Mononuclear cell (primary cell): ENCODE data around the gene ACE. TPM values are rescaled to one million over a fixed set of nuclear protein-coding genes. Genes with fewer than 3 reads are reported as not detected.
"Not testable (repeated sequence)": the region's sequence is repeated elsewhere in the genome, so short reads cannot be mapped to it uniquely, and the experiment has no call there.

ENCODE experiments used
- H3K27me3 ChIP-seq: 2 replicates; pipeline ENCODE4 v1.6.0; 2011; ENCODE audit warnings: low read length, control low read depth; ENCODE audit not compliant: insufficient read depth
- H3K4me1 ChIP-seq: 2 replicates; pipeline ENCODE4 v1.5.1; 2011; ENCODE audit warnings: mild to moderate bottlenecking, low read length, control low read depth; ENCODE audit not compliant: insufficient read depth
- H3K4me3 ChIP-seq: 2 replicates; pipeline ENCODE4 v1.5.1; 2011; ENCODE audit warnings: mild to moderate bottlenecking, low read length, moderate library complexity
- H3K9me3 ChIP-seq: 2 replicates; pipeline ENCODE4 v1.5.1; 2011; ENCODE audit warnings: low read depth, mild to moderate bottlenecking, control low read depth, low read length
- total RNA-seq: library from RNA; depleted of rRNA; stranded (reverse); fragments of >200 nt; gene quantifications from one replicate; pipeline ENCODE4 v1.2.3, GENCODE V29; 2012

The ACE gene
- total RNA-seq, 1 donor = 1.3 TPM

- no peaks in the 10 kb centered on the region for H3K9me3 ChIP-seq
- no peak overlapping the region for H3K4me3 ChIP-seq
- H3K4me1 ChIP-seq = peaks cover 14% of the 10 kb centered on the region
- no peaks in the 10 kb centered on the region for H3K27me3 ChIP-seq
These were observed 24.6 kb upstream of the ACE start for GRCh38 chr17:63452046-63452961.

- Histone ChIP-seq H3K4me1 (peaks cover 6% of the 10 kb centered on the region), H3K4me3 (no peak overlapping the region), H3K27me3 (no peaks in the 10 kb centered on the region), H3K9me3 (no peaks in the 10 kb centered on the region)
These were observed 23.8 kb upstream of the ACE start for GRCh38 chr17:63452962-63453551.

GRCh38 chr17:63454357-63454756, 22.5 kb upstream of the ACE start:
- H3K9me3 ChIP-seq, H3K4me1 ChIP-seq, H3K27me3 ChIP-seq, H3K4me3 ChIP-seq: not testable (repeated sequence)

GRCh38 chr17:63454915-63455314, 21.9 kb upstream of the ACE start:
- no peaks in the 10 kb centered on the region for H3K9me3 ChIP-seq
- H3K4me3 ChIP-seq = no peak overlapping the region
- peaks cover 6% of the 10 kb centered on the region for H3K4me1 ChIP-seq
- no peaks in the 10 kb centered on the region for H3K27me3 ChIP-seq

- Histone ChIP-seq H3K4me1 (peaks cover 5% of the 10 kb centered on the region), H3K9me3 (no peaks in the 10 kb centered on the region), H3K27me3 (no peaks in the 10 kb centered on the region), H3K4me3 (no peak overlapping the region)
These were observed 21.4 kb upstream of the ACE start for GRCh38 chr17:63455417-63455816.

- Histone ChIP-seq H3K4me1 (peaks cover 17% of the 10 kb centered on the region), H3K27me3 (no peaks in the 10 kb centered on the region), H3K4me3 (no peak overlapping the region), H3K9me3 (no peaks in the 10 kb centered on the region)
These were observed 18.4 kb upstream of the ACE start for GRCh38 chr17:63458478-63458877.

GRCh38 chr17:63460018-63460417, 16.8 kb upstream of the ACE start:
- peaks cover 20% of the 10 kb centered on the region for H3K4me1 ChIP-seq
- no peaks in the 10 kb centered on the region for H3K27me3 ChIP-seq
- no peak overlapping the region for H3K4me3 ChIP-seq
- no peaks in the 10 kb centered on the region for H3K9me3 ChIP-seq

- Histone ChIP-seq H3K4me1 (peaks cover 20% of the 10 kb centered on the region), H3K4me3 (no peak overlapping the region), H3K27me3 (no peaks in the 10 kb centered on the region), H3K9me3 (no peaks in the 10 kb centered on the region)
These were observed 13.1 kb upstream of the ACE start for GRCh38 chr17:63463771-63464170.

- Histone ChIP-seq H3K4me1 (peaks cover 20% of the 10 kb centered on the region), H3K9me3 (no peaks in the 10 kb centered on the region), H3K4me3 (no peak overlapping the region), H3K27me3 (no peaks in the 10 kb centered on the region)
These were observed 12.1 kb upstream of the ACE start for GRCh38 chr17:63464691-63465236.

- H3K9me3 ChIP-seq, H3K4me1 ChIP-seq, H3K27me3 ChIP-seq, H3K4me3 ChIP-seq: not testable (repeated sequence)
These were observed 8.8 kb upstream of the ACE start for GRCh38 chr17:63468099-63468498.

- no peaks in the 10 kb centered on the region for H3K9me3 ChIP-seq
- peaks cover 12% of the 10 kb centered on the region for H3K4me1 ChIP-seq
- peaks cover 28% of the 10 kb centered on the region for H3K27me3 ChIP-seq
- no peak overlapping the region for H3K4me3 ChIP-seq
These were observed 2.7 kb upstream of the ACE start for GRCh38 chr17:63474174-63474573.

- peaks cover 28% of the 10 kb centered on the region for H3K27me3 ChIP-seq
These were observed 2.0 kb upstream of the ACE start for GRCh38 chr17:63474586-63475460.

GRCh38 chr17:63475491-63476412, 1.1 kb upstream of the ACE start:
- no peak overlapping the region for H3K4me3 ChIP-seq
- H3K27me3 ChIP-seq = peaks cover 28% of the 10 kb centered on the region
- peaks cover 12% of the 10 kb centered on the region for H3K4me1 ChIP-seq
- no peaks in the 10 kb centered on the region for H3K9me3 ChIP-seq

More at GRCh38 chr17:63474586-63475460, 2.0 kb upstream of the ACE start:
- Histone ChIP-seq H3K4me1 (peaks cover 12% of the 10 kb centered on the region), H3K4me3 (no peak overlapping the region), H3K9me3 (no peaks in the 10 kb centered on the region)

GRCh38 chr17:63476459-63476853, 405 bp upstream of the ACE start:
- peak overlapping the region; percentile 18 for H3K4me3 ChIP-seq
- peaks cover 12% of the 10 kb centered on the region for H3K4me1 ChIP-seq
- peaks cover 28% of the 10 kb centered on the region for H3K27me3 ChIP-seq
- no peaks in the 10 kb centered on the region for H3K9me3 ChIP-seq
